Panc1 (cell line): Measurements from ENCODE around the gene HSDL1. TPM values are rescaled to one million over a fixed set of nuclear protein-coding genes. Genes with fewer than 3 reads are reported as not detected.

ENCODE experiments used
- ATAC-seq: fragments of 200-7000 bp; cut with Tn5 transposase; 2 replicates; pipeline ENCODE4 v1.9.1; 2020; ENCODE audit warnings: mild to moderate bottlenecking, moderate library complexity
- Bru-seq: library from RNA; stranded (reverse); fragments of 400-500 nt; gene quantifications from one replicate; lab custom pipeline; 2021; lab: Mats Ljungman, UMichigan
- BruChase-seq, 2 experiments: library from RNA; stranded (reverse); fragments of 400-500 nt; gene quantifications; one replicate each; lab custom pipeline; 2021; lab: Mats Ljungman, UMichigan
- BruUV-seq: library from RNA; stranded (reverse); fragments of 400-500 nt; replicated peaks from 2 replicates; lab custom pipeline; 2021; lab: Mats Ljungman, UMichigan
- CTCF ChIA-PET: fragments of 300-600 bp; sonication (Branson Sonifier 250); formaldehyde crosslinking; loops from one replicate; lab custom pipeline; 2022; ENCODE audit warnings: antibody characterized with exemption; lab: Charles Lee
- POLR2A ChIA-PET: fragments of 300-600 bp; sonication (Branson Sonifier 250); formaldehyde crosslinking; loops from one replicate; lab custom pipeline; 2022; ENCODE audit warnings: antibody characterized with exemption; lab: Charles Lee
- DNase-seq: peaks from one replicate; pipeline ENCODE4 v3.0.0-alpha.2; 2010; ENCODE audit warnings: low read depth, low spot score
- H3K27ac ChIP-seq: 2 replicates; pipeline ENCODE4 v1.5.1; 2011; ENCODE audit warnings: mild to moderate bottlenecking, low read length, inconsistent platforms
- H3K27me3 ChIP-seq: fragments of 200-500 bp; sonication (Bioruptor generic); 2 replicates; pipeline ENCODE4 v1.6.0; 2014; ENCODE audit warnings: low read length, inconsistent platforms; ENCODE audit not compliant: control insufficient read depth, insufficient read depth
- H3K36me3 ChIP-seq: fragments of 200-500 bp; sonication (Bioruptor generic); 2 replicates; pipeline ENCODE4 v1.5.1; 2014; ENCODE audit warnings: inconsistent platforms, mild to moderate bottlenecking, low read length, moderate library complexity; ENCODE audit not compliant: control insufficient read depth, insufficient read depth
- H3K4me1 ChIP-seq: 2 replicates; pipeline ENCODE4 v1.5.1; 2011; ENCODE audit warnings: inconsistent platforms, mild to moderate bottlenecking, low read length, moderate library complexity; ENCODE audit not compliant: control insufficient read depth, insufficient read depth
- H3K4me3 ChIP-seq, 2 experiments: 2 replicates each; pipeline ENCODE4 v1.5.1; 2011 to 2012; ENCODE audit warnings: low read depth in 2 of 2, low read length in 2 of 2, mild to moderate bottlenecking in 2 of 2, inconsistent platforms in 1 of 2, moderate library complexity in 1 of 2
- H3K9me3 ChIP-seq: fragments of 200-500 bp; sonication (Bioruptor generic); 2 replicates; pipeline ENCODE4 v1.5.1; 2014; ENCODE audit warnings: low read depth, mild to moderate bottlenecking, inconsistent platforms, low read length, moderate library complexity; ENCODE audit not compliant: control insufficient read depth, insufficient read depth
- POLR2AphosphoS5 ChIP-seq: IDR thresholded peaks from 2 replicates; pipeline ENCODE4 v1.6.1; 2012; ENCODE audit warnings: mild to moderate bottlenecking, low read depth, low read length, moderate library complexity
- SIN3A ChIP-seq: IDR thresholded peaks from 2 replicates; pipeline ENCODE4 v1.6.1; 2012; ENCODE audit warnings: low read depth, mild to moderate bottlenecking, low read length, moderate library complexity, borderline replicate concordance; ENCODE audit not compliant: insufficient read depth
- TCF7L2 ChIP-seq: IDR thresholded peaks from 2 replicates; pipeline ENCODE4 v1.6.1; 2011; ENCODE audit warnings: mild to moderate bottlenecking, low read depth, low read length, inconsistent platforms
- in situ Hi-C: cut with HindIII; loops from 2 replicates; pipeline ENCODE4 v1.10.0; 2016; ENCODE audit warnings: low sequenced_read_pairs, low pct_unique_long_range_greater_than_20kb
- intact Hi-C: fragments of 100-400 bp; cut with micrococcal nuclease; formaldehyde crosslinking; loops from one replicate; pipeline ENCODE4 v1.10.0; 2022; ENCODE audit not compliant: unreplicated experiment
- long read RNA-seq: library from polyadenylated mRNA; unstranded; transcript quantifications from one replicate; pipeline ENCODE4 v2.0.0, GENCODE V29; 2021; ENCODE audit not compliant: unreplicated experiment
- polyA plus RNA-seq: library from polyadenylated mRNA; unstranded; fragments of >200 nt; gene quantifications from one replicate; pipeline ENCODE4 v1.2.1, GENCODE V29; 2012; ENCODE audit warnings: missing spikeins; ENCODE audit not compliant: insufficient read length
- total RNA-seq: library from RNA; stranded (reverse); gene quantifications from one replicate; pipeline ENCODE4 v1.2.1, GENCODE V29; 2021; ENCODE audit not compliant: unreplicated experiment
- TF ChIP-seq, protein P1 (sequence below): fragments of 450-650 bp; IDR thresholded peaks from 2 replicates; pipeline ENCODE4 v1.5.1; 2017; ENCODE audit warnings: mild to moderate bottlenecking
- TF ChIP-seq, protein P2 (sequence below), 2 experiments: IDR thresholded peaks; 2 replicates each; pipeline ENCODE4 v1.6.1; 2011 to 2012; ENCODE audit warnings: low read depth in 2 of 2, control low read depth in 1 of 2, low read length in 1 of 2, mild to moderate bottlenecking in 1 of 2, moderate library complexity in 1 of 2; ENCODE audit not compliant: insufficient read depth in 1 of 2

Gene HSDL1
- total RNA-seq, result 24.6 TPM
- polyA plus RNA-seq, result 11.8 TPM
- Bru-seq, nascent RNA, result percentile 58 among the genes with signal in this experiment
- BruChase-seq, experiment 1, labeled RNA remaining after a 2-hour chase, result percentile 76 among the genes with signal in this experiment
- percentile 86 among the genes with signal in this experiment for BruChase-seq, experiment 2, labeled RNA remaining after a 6-hour chase
- long read RNA-seq, transcript HSDL1-201 (6 exons, 3,519 nt), result major isoform, 37 of 48 reads
- long read RNA-seq, partial matches to known transcripts, result 1 of 48 reads
- long read RNA-seq, other reads (novel, unspliced or antisense), result 10 of 48 reads

DNA sequence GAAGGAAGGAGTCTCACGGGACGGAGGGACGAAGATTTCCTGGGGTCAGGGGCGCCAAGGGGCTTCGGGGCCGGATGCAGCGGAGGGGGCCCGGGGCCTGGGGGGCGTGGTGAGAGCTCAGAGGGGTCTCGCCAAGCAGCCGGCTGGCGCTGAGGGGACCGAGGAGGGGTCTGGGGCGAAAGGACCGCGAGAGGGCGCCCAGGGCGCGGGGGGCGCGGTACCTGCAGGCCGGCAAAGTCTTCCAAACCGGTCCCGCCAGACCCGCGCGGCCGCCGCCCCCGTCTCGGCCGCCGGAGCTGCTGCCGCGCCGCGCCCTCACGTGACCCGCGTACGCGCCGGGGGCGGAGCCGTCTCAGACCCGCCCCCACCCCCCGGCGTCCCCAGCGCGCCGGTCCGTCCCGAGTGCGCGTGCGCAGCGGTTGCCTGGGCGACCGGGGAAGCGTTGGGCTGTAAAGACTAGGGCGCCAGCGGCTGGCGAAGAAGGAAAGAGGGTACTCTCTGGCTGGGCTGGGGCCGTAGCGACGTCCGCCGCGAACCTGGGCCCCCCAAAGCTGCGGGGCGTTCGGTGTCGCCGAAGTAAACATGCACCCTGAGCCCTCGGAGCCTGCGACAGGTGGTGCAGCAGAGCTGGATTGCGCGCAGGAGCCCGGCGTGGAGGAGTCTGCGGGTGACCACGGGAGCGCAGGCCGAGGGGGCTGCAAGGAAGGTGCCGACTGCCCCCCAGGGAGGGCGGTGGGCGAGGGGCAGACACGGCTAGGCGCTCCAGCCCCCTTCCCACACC lies at the start of gene HSDL1, which contains the start of gene DNAAF1:
Gene HSDL1 (minus strand): TSS at position 319 of the 781 bp plus-strand sequence. CDS start 13,856 bp downstream, outside the sequence.
Gene DNAAF1 (plus strand): TSS at position 450 of the 781 bp plus-strand sequence. CDS start 133 bp downstream, at position 583.
- Histone ChIP-seq H3K36me3 (peaks cover 5% of the 10 kb centered on the region; the same call in 1 of the 2 replicates), H3K27me3 (no peaks in the 10 kb centered on the region), H3K27ac (peak within 1 kb of the TSS; percentile 66), H3K4me1 (no peaks in the 10 kb centered on the region), H3K4me3 (peak within 1 kb of the TSS; percentile 74 to 78), H3K9me3 (no peaks in the 10 kb centered on the region)
- ChIA-PET POLR2A (no interaction called here), CTCF (no interaction called here)
- intact Hi-C loops, result no loop called here
- TF ChIP-seq POLR2AphosphoS5, result no peak
- TF ChIP-seq, protein P1, sequence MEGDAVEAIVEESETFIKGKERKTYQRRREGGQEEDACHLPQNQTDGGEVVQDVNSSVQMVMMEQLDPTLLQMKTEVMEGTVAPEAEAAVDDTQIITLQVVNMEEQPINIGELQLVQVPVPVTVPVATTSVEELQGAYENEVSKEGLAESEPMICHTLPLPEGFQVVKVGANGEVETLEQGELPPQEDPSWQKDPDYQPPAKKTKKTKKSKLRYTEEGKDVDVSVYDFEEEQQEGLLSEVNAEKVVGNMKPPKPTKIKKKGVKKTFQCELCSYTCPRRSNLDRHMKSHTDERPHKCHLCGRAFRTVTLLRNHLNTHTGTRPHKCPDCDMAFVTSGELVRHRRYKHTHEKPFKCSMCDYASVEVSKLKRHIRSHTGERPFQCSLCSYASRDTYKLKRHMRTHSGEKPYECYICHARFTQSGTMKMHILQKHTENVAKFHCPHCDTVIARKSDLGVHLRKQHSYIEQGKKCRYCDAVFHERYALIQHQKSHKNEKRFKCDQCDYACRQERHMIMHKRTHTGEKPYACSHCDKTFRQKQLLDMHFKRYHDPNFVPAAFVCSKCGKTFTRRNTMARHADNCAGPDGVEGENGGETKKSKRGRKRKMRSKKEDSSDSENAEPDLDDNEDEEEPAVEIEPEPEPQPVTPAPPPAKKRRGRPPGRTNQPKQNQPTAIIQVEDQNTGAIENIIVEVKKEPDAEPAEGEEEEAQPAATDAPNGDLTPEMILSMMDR, result no peak; the same call in 1 of the 2 replicates
- no peak for TF ChIP-seq TCF7L2
- TF ChIP-seq, protein P2, sequence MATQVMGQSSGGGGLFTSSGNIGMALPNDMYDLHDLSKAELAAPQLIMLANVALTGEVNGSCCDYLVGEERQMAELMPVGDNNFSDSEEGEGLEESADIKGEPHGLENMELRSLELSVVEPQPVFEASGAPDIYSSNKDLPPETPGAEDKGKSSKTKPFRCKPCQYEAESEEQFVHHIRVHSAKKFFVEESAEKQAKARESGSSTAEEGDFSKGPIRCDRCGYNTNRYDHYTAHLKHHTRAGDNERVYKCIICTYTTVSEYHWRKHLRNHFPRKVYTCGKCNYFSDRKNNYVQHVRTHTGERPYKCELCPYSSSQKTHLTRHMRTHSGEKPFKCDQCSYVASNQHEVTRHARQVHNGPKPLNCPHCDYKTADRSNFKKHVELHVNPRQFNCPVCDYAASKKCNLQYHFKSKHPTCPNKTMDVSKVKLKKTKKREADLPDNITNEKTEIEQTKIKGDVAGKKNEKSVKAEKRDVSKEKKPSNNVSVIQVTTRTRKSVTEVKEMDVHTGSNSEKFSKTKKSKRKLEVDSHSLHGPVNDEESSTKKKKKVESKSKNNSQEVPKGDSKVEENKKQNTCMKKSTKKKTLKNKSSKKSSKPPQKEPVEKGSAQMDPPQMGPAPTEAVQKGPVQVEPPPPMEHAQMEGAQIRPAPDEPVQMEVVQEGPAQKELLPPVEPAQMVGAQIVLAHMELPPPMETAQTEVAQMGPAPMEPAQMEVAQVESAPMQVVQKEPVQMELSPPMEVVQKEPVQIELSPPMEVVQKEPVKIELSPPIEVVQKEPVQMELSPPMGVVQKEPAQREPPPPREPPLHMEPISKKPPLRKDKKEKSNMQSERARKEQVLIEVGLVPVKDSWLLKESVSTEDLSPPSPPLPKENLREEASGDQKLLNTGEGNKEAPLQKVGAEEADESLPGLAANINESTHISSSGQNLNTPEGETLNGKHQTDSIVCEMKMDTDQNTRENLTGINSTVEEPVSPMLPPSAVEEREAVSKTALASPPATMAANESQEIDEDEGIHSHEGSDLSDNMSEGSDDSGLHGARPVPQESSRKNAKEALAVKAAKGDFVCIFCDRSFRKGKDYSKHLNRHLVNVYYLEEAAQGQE (IDR thresholded peaks at IDR 0.05; ENCODE audit: insufficient read depth in 1 of 2, low read depth in 2 of 2, low read length in 1 of 2), result no peak
- peak; percentile 82 for TF ChIP-seq SIN3A
- ATAC-seq (peak; percentile 93), DNase-seq (no peak)
- in situ Hi-C loops, result no loop called here
- BruUV-seq, result no TSS peak

DNA sequence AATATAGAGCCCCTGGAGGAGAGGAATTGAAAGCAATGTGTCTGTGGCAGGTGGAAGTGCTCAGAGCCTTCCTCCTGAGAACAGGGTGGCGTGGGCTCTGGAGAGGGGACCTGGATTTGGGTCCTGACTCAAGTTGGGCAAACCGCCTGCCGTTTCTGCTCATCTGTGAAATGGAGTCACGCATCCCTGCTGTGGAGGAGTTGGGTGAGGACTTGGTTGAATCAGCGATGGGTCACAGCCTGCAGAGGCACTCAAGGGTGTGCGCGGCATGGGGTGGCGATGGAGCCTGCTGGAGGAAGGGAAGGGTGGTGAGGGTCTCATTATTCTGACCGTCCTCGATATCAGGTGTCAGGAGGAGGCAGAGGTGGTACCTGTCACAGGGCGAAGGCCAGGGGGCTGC lies 49.0 kb upstream of the HSDL1 start:
- POLR2A ChIA-PET, result no interaction called here
- Histone ChIP-seq H3K9me3 (no peaks in the 10 kb centered on the region), H3K36me3 (no peaks in the 10 kb centered on the region), H3K4me1 (no peaks in the 10 kb centered on the region), H3K27ac (no peak overlapping the region), H3K4me3 (no peak overlapping the region), H3K27me3 (no peaks in the 10 kb centered on the region)
- CTCF ChIA-PET, result no interaction called here
- BruUV-seq, result no TSS peak
- intact Hi-C loops, result no loop called here
- no peak for ATAC-seq
- TF ChIP-seq, protein P2 (IDR thresholded peaks at IDR 0.05; ENCODE audit: insufficient read depth in 1 of 2, low read depth in 2 of 2, low read length in 1 of 2), result no peak
- TF ChIP-seq POLR2AphosphoS5 (no peak), TCF7L2 (no peak), SIN3A (no peak)
- TF ChIP-seq, protein P1, result no peak
- in situ Hi-C loops, result no loop called here
- no peak for DNase-seq
